ENCODE results near the gene BIRC7. TPM values are rescaled to one million over a fixed set of nuclear protein-coding genes. Genes with fewer than 3 reads are reported as not detected.
A peak's percentile ranks its signal among the peaks of the same experiment; 100 is the strongest.

The BIRC7 gene
- polyA plus RNA-seq, 4 donors = 0.13 to 5.4 TPM; not detected in 2

GRCh38 chr20:63212792-63213191 lies 22.9 kb upstream of the BIRC7 start:
- H3K27me3 ChIP-seq (ENCODE audit: control insufficient read depth in 3 of 3, insufficient read depth in 3 of 3, low read length in 3 of 3) = no peaks in the 10 kb centered on the region
- H3K9me3 ChIP-seq (ENCODE audit: control insufficient read depth in 2 of 2, insufficient read depth in 1 of 2, low read depth in 1 of 2, low read length in 1 of 2) = no peaks in the 10 kb centered on the region
- H3K27ac ChIP-seq (ENCODE audit: low read depth in 1 of 3, low read length in 2 of 3) = no peak overlapping the region
- no peak overlapping the region for H3K4me3 ChIP-seq (ENCODE audit: low read depth in 1 of 3, low read length in 3 of 3)
- no peak for FAIRE-seq
- peaks cover 4 to 17% (median 6%) of the 10 kb centered on the region in 3 donors for H3K4me1 ChIP-seq (ENCODE audit: control insufficient read depth in 3 of 3, insufficient read depth in 2 of 3, low read depth in 1 of 3, low read length in 2 of 3)
- WGBS, 3 donors = 87 to 91% (median 88%) methylated on average over 5 of the region's 5 CpGs
- H3K36me3 ChIP-seq (ENCODE audit: control insufficient read depth in 3 of 3, insufficient read depth in 2 of 3, low read depth in 1 of 3, low read length in 3 of 3) = peaks cover 3 to 45% (median 6%) of the 10 kb centered on the region in 3 donors
- no peak for DNase-seq

GRCh38 chr20:63214514-63214913 lies 21.2 kb upstream of the BIRC7 start:
- Histone ChIP-seq H3K4me1 (ENCODE audit: control insufficient read depth in 3 of 3, insufficient read depth in 2 of 3, low read depth in 1 of 3, low read length in 2 of 3) (peaks cover 4 to 17% (median 6%) of the 10 kb centered on the region in 3 donors), H3K36me3 (ENCODE audit: control insufficient read depth in 3 of 3, insufficient read depth in 2 of 3, low read depth in 1 of 3, low read length in 3 of 3) (peaks cover 2 to 36% (median 3%) of the 10 kb centered on the region in 3 donors), H3K9me3 (ENCODE audit: control insufficient read depth in 2 of 2, insufficient read depth in 1 of 2, low read depth in 1 of 2, low read length in 1 of 2) (no peaks in the 10 kb centered on the region), H3K4me3 (ENCODE audit: low read depth in 1 of 3, low read length in 3 of 3) (peak overlapping the region in 2 of 3 donors; percentile 81 to 98), H3K27me3 (ENCODE audit: control insufficient read depth in 3 of 3, insufficient read depth in 3 of 3, low read length in 3 of 3) (no peaks in the 10 kb centered on the region), H3K27ac (ENCODE audit: low read depth in 1 of 3, low read length in 2 of 3) (no peak overlapping the region)
- WGBS, 3 donors = 53 to 65% (median 55%) methylated on average over 6 of the region's 6 CpGs
- no peak for FAIRE-seq
- no peak for DNase-seq

GRCh38 chr20:63215101-63216040 lies 20.3 kb upstream of the BIRC7 start:
- DNase-seq = peak; percentile 27 to 37
- Histone ChIP-seq H3K4me3 (ENCODE audit: low read depth in 1 of 3, low read length in 3 of 3) (peak overlapping the region; percentile 81 to 98 (median 83)), H3K27me3 (ENCODE audit: control insufficient read depth in 3 of 3, insufficient read depth in 3 of 3, low read length in 3 of 3) (no peaks in the 10 kb centered on the region), H3K36me3 (ENCODE audit: control insufficient read depth in 3 of 3, insufficient read depth in 2 of 3, low read depth in 1 of 3, low read length in 3 of 3) (peaks cover 2 to 28% (median 3%) of the 10 kb centered on the region in 3 donors), H3K4me1 (ENCODE audit: control insufficient read depth in 3 of 3, insufficient read depth in 2 of 3, low read depth in 1 of 3, low read length in 2 of 3) (peaks cover 4 to 17% (median 6%) of the 10 kb centered on the region in 3 donors), H3K27ac (ENCODE audit: low read depth in 1 of 3, low read length in 2 of 3) (peak overlapping the region; percentile 55 to 80 (median 77)), H3K9me3 (ENCODE audit: control insufficient read depth in 2 of 2, insufficient read depth in 1 of 2, low read depth in 1 of 2, low read length in 1 of 2) (no peaks in the 10 kb centered on the region)
- WGBS, 3 donors = 2 to 3% (median 2%) methylated on average over 56 to 81 of the region's 81 CpGs
- FAIRE-seq = no peak

GRCh38 chr20:63216041-63216848 lies 19.5 kb upstream of the BIRC7 start, which contains the start of gene YTHDF1:
Gene YTHDF1, minus strand, starts transcription at chr20:63216131. Its CDS starts 239 bp downstream, at chr20:63215892.
- FAIRE-seq = no peak
- WGBS, 3 donors = 1 to 2% (median 1%) methylated on average over 67 to 96 of the region's 96 CpGs
- H3K36me3 ChIP-seq (ENCODE audit: control insufficient read depth in 3 of 3, insufficient read depth in 2 of 3, low read depth in 1 of 3, low read length in 3 of 3) = peaks cover 2 to 20% (median 3%) of the 10 kb centered on the region in 3 donors
- peaks cover 4 to 17% (median 6%) of the 10 kb centered on the region in 3 donors for H3K4me1 ChIP-seq (ENCODE audit: control insufficient read depth in 3 of 3, insufficient read depth in 2 of 3, low read depth in 1 of 3, low read length in 2 of 3)
- peak within 1 kb of the TSS; percentile 81 to 98 (median 83) for H3K4me3 ChIP-seq (ENCODE audit: low read depth in 1 of 3, low read length in 3 of 3)
- H3K27ac ChIP-seq (ENCODE audit: low read depth in 1 of 3, low read length in 2 of 3) = peak within 1 kb of the TSS; percentile 77 to 81 (median 80)
- no peaks in the 10 kb centered on the region for H3K9me3 ChIP-seq (ENCODE audit: control insufficient read depth in 2 of 2, insufficient read depth in 1 of 2, low read depth in 1 of 2, low read length in 1 of 2)
- no peaks in the 10 kb centered on the region for H3K27me3 ChIP-seq (ENCODE audit: control insufficient read depth in 3 of 3, insufficient read depth in 3 of 3, low read length in 3 of 3)
- DNase-seq = peak; percentile 97 to 98

- Histone ChIP-seq H3K36me3 (ENCODE audit: control insufficient read depth in 3 of 3, insufficient read depth in 2 of 3, low read depth in 1 of 3, low read length in 3 of 3) (peaks cover 2 to 16% (median 2%) of the 10 kb centered on the region in 3 donors), H3K4me1 (ENCODE audit: control insufficient read depth in 3 of 3, insufficient read depth in 2 of 3, low read depth in 1 of 3, low read length in 2 of 3) (peaks cover 4 to 15% (median 6%) of the 10 kb centered on the region in 3 donors), H3K27ac (ENCODE audit: low read depth in 1 of 3, low read length in 2 of 3) (peak overlapping the region in 1 of 3 donors; percentile 58), H3K27me3 (ENCODE audit: control insufficient read depth in 3 of 3, insufficient read depth in 3 of 3, low read length in 3 of 3) (peaks cover 0 to 1% (median 0%) of the 10 kb centered on the region in 3 donors), H3K4me3 (ENCODE audit: low read depth in 1 of 3, low read length in 3 of 3) (peak overlapping the region in 2 of 3 donors; percentile 36 to 98), H3K9me3 (ENCODE audit: control insufficient read depth in 2 of 2, insufficient read depth in 1 of 2, low read depth in 1 of 2, low read length in 1 of 2) (no peaks in the 10 kb centered on the region)
- FAIRE-seq = no peak
- 83 to 86% (median 84%) methylated on average over 13 of the region's 13 CpGs for WGBS, 3 donors
- no peak for DNase-seq
Measured at GRCh38 chr20:63216849-63217471, 18.7 kb upstream of the BIRC7 start.

GRCh38 chr20:63217706-63218105 lies 18.0 kb upstream of the BIRC7 start:
- H3K4me1 ChIP-seq (ENCODE audit: control insufficient read depth in 3 of 3, insufficient read depth in 2 of 3, low read depth in 1 of 3, low read length in 2 of 3) = peaks cover 4 to 13% (median 6%) of the 10 kb centered on the region in 3 donors
- 79 to 82% (median 80%) methylated on average over 7 of the region's 7 CpGs for WGBS, 3 donors
- no peak overlapping the region for H3K4me3 ChIP-seq (ENCODE audit: low read depth in 1 of 3, low read length in 3 of 3)
- H3K9me3 ChIP-seq (ENCODE audit: control insufficient read depth in 2 of 2, insufficient read depth in 1 of 2, low read depth in 1 of 2, low read length in 1 of 2) = no peaks in the 10 kb centered on the region
- peaks cover 0 to 9% (median 0%) of the 10 kb centered on the region in 3 donors for H3K36me3 ChIP-seq (ENCODE audit: control insufficient read depth in 3 of 3, insufficient read depth in 2 of 3, low read depth in 1 of 3, low read length in 3 of 3)
- DNase-seq (no peak), FAIRE-seq (no peak)
- no peak overlapping the region for H3K27ac ChIP-seq (ENCODE audit: low read depth in 1 of 3, low read length in 2 of 3)
- peaks cover 0 to 3% (median 0%) of the 10 kb centered on the region in 3 donors for H3K27me3 ChIP-seq (ENCODE audit: control insufficient read depth in 3 of 3, insufficient read depth in 3 of 3, low read length in 3 of 3)

- FAIRE-seq (no peak), DNase-seq (no peak)
- Histone ChIP-seq H3K27me3 (ENCODE audit: control insufficient read depth in 3 of 3, insufficient read depth in 3 of 3, low read length in 3 of 3) (peaks cover 0 to 3% (median 0%) of the 10 kb centered on the region in 3 donors), H3K27ac (ENCODE audit: low read depth in 1 of 3, low read length in 2 of 3) (no peak overlapping the region), H3K4me1 (ENCODE audit: control insufficient read depth in 3 of 3, insufficient read depth in 2 of 3, low read depth in 1 of 3, low read length in 2 of 3) (peaks cover 4 to 13% (median 6%) of the 10 kb centered on the region in 3 donors), H3K9me3 (ENCODE audit: control insufficient read depth in 2 of 2, insufficient read depth in 1 of 2, low read depth in 1 of 2, low read length in 1 of 2) (no peaks in the 10 kb centered on the region), H3K36me3 (ENCODE audit: control insufficient read depth in 3 of 3, insufficient read depth in 2 of 3, low read depth in 1 of 3, low read length in 3 of 3) (no peaks in the 10 kb centered on the region), H3K4me3 (ENCODE audit: low read depth in 1 of 3, low read length in 3 of 3) (no peak overlapping the region)
- 78 to 81% (median 80%) methylated on average over 12 to 13 of the region's 13 CpGs for WGBS, 3 donors
Measured at GRCh38 chr20:63218701-63219446, 16.8 kb upstream of the BIRC7 start.

All from small intestine (tissue), 7 donors.